HepG2 (cell line): ENCODE results near the gene ZBP1. TPM values are rescaled to one million over a fixed set of nuclear protein-coding genes. Genes with fewer than 3 reads are reported as not detected.
A peak's percentile ranks its signal among the peaks of the same experiment; 100 is the strongest.

Source experiments
- AKAP8 ChIP-seq: sonication (generic); formaldehyde crosslinking; IDR thresholded peaks from 2 replicates; pipeline ENCODE4 v1.5.1; 2020; ENCODE audit warnings: mild to moderate bottlenecking, missing genetic modification reagents
- ATRX ChIP-seq: sonication (generic); formaldehyde crosslinking; IDR thresholded peaks from 2 replicates; pipeline ENCODE4 v1.4.0; 2020; ENCODE audit warnings: missing genetic modification reagents, borderline replicate concordance
- CBFB ChIP-seq: sonication (generic); formaldehyde crosslinking; IDR thresholded peaks from 2 replicates; pipeline ENCODE4 v1.4.0; 2020; ENCODE audit warnings: missing genetic modification reagents
- CCAR2 ChIP-seq: fragments of 200-400 bp; formaldehyde crosslinking; optimal IDR thresholded peaks from 2 replicates; pipeline ENCODE3; 2018; ENCODE audit warnings: low read depth, mild to moderate bottlenecking, low read length, moderate library complexity
- E2F1 ChIP-seq: sonication (generic); formaldehyde crosslinking; IDR thresholded peaks from 2 replicates; pipeline ENCODE4 v1.5.0; 2020; ENCODE audit warnings: missing genetic modification reagents
- ELF4 ChIP-seq: sonication (generic); formaldehyde crosslinking; IDR thresholded peaks from 2 replicates; pipeline ENCODE4 v1.5.0; 2020; ENCODE audit warnings: missing genetic modification reagents, mild to moderate bottlenecking, moderate library complexity, borderline replicate concordance
- HNF4G ChIP-seq, 2 experiments: sonication (generic) in 1 of 2; formaldehyde crosslinking in 1 of 2; IDR thresholded peaks; 2 replicates each; pipeline versions ENCODE4 v1.4.0 to v1.6.1; 2011 to 2020; ENCODE audit warnings: borderline replicate concordance in 2 of 2, low read depth in 2 of 2, mild to moderate bottlenecking in 2 of 2, low read length in 1 of 2, missing genetic modification reagents in 1 of 2, moderate library complexity in 1 of 2
- MEIS1 ChIP-seq: sonication (generic); formaldehyde crosslinking; IDR thresholded peaks from 2 replicates; pipeline ENCODE4 v1.9.0; 2021; ENCODE audit warnings: mild to moderate bottlenecking, missing genetic modification reagents, moderate library complexity, borderline replicate concordance
- SIX4 ChIP-seq: sonication (generic); formaldehyde crosslinking; IDR thresholded peaks from 2 replicates; pipeline ENCODE4 v1.4.0; 2020; ENCODE audit warnings: missing genetic modification reagents
- ZBTB21 ChIP-seq: sonication (generic); formaldehyde crosslinking; IDR thresholded peaks from 2 replicates; pipeline ENCODE4 v1.4.0; 2020; ENCODE audit warnings: missing genetic modification reagents
- ZBTB7A ChIP-seq: sonication (generic); formaldehyde crosslinking; IDR thresholded peaks from 2 replicates; pipeline ENCODE4 v1.8.0; 2022; ENCODE audit warnings: mild to moderate bottlenecking, missing genetic modification reagents
- ZMAT3 ChIP-seq: sonication (generic); formaldehyde crosslinking; conservative IDR thresholded peaks from 2 replicates; pipeline ENCODE4 v1.7.0; 2021; ENCODE audit warnings: missing genetic modification reagents
- ZNF160 ChIP-seq: sonication (generic); formaldehyde crosslinking; IDR thresholded peaks from 2 replicates; pipeline ENCODE4 v1.8.0; 2022; ENCODE audit warnings: mild to moderate bottlenecking, inconsistent platforms, missing genetic modification reagents
- ZNF570 ChIP-seq: sonication (generic); formaldehyde crosslinking; IDR thresholded peaks from 2 replicates; pipeline ENCODE4 v1.4.0; 2020; ENCODE audit warnings: mild to moderate bottlenecking, missing genetic modification reagents, borderline replicate concordance
- ZZZ3 ChIP-seq: sonication (generic); formaldehyde crosslinking; IDR thresholded peaks from 2 replicates; pipeline ENCODE4 v1.4.0; 2020; ENCODE audit warnings: missing genetic modification reagents, mild to moderate bottlenecking, borderline replicate concordance
- polyA plus RNA-seq, 8 experiments: library from polyadenylated mRNA; depleted of rRNA in 3 of 8; stranded (reverse) in 7 of 8; unstranded in 1 of 8; fragments of >200 nt; fragmentation: Illumina TruSeq in 4 of 8; extraction: Trizol in 4 of 8; gene quantifications; 2 replicates each; pipeline versions ENCODE4 v1.2.1 to v1.2.3, GENCODE V29; 2011 to 2016; ENCODE audit warnings: low read depth in 4 of 8, missing spikeins in 1 of 8, mixed read lengths in 1 of 8; ENCODE audit not compliant: insufficient read depth in 1 of 8
- total RNA-seq, 5 experiments: library from RNA; depleted of rRNA; stranded (reverse); fragments of >200 nt; fragmentation: Illumina TruSeq; extraction: Trizol; gene quantifications; 2 replicates each; pipeline ENCODE4 v1.2.3, GENCODE V29; 2016; ENCODE audit warnings: low read depth in 1 of 5
- TF ChIP-seq, protein P1 (sequence below): sonication (generic); formaldehyde crosslinking; IDR thresholded peaks from 2 replicates; pipeline ENCODE4 v1.4.0; 2020; ENCODE audit warnings: mild to moderate bottlenecking, missing genetic modification reagents
- TF ChIP-seq, protein P2 (sequence below): sonication (generic); formaldehyde crosslinking; IDR thresholded peaks from 2 replicates; pipeline ENCODE4 v1.4.0; 2020; ENCODE audit warnings: mild to moderate bottlenecking, missing genetic modification reagents, borderline replicate concordance
- TF ChIP-seq, protein P3 (sequence below): sonication (generic); formaldehyde crosslinking; IDR thresholded peaks from 2 replicates; pipeline ENCODE4 v1.4.0; 2020; ENCODE audit warnings: mild to moderate bottlenecking, missing genetic modification reagents

The ZBP1 gene
- total and polyA plus RNA-seq, 2 of the 13 experiments (the other 11 are each of a cell fraction or from before 2014, with no cell fraction given), result not detected

DNA sequence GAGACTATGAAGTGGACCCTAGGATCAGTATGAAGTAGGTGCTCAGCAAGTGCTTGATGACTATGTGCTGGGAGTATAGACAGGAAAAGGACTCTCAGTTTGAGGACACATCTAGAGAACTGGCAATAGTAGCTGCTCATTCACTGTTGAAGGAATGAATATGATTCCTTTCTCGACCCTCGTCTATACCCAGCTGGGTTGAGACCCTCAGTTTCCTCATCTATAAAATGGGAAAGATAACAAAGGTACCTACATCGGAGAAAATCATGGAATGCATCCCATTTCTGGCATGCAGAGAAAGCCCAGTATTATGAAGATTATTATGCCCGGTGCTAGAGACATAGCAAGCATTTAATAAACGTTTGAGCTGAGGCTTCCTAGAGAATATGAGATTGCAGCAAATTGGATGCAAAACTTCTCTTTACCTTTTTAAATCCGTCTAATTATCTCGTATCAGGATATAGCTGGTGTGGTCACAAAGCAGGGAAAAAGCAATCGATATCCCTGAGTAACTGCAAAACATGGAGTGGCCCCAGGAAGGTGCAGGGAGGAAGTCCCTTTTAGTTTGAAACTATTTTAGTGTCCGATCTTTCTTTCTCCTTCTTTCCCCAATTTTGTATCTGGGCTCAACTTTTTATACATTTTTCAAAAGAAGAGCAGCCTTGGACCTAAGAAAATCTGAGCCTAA is 62.2 kb downstream of the ZBP1 start (continued):
- TF ChIP-seq MEIS1 (CRISPR knock-in tag) (no peak), AKAP8 (CRISPR knock-in tag) (no peak), ELF4 (CRISPR knock-in tag) (no peak), ZNF160 (CRISPR knock-in tag) (0 out of 2 replicates have a peak, but pooled peaks have one; percentile 23), ATRX (no peak), ZBTB7A (CRISPR knock-in tag) (peak; percentile 11; the same call in 1 of the 2 replicates), CCAR2 (no peak), ZNF570 (CRISPR knock-in tag) (no peak), ZMAT3 (no peak), E2F1 (no peak), HNF4G (IDR thresholded peaks at IDR 0.05; ENCODE audit: borderline replicate concordance, low read depth, low read length) (no peak), HNF4G (CRISPR knock-in tag; IDR thresholded peaks at IDR 0.05; ENCODE audit: borderline replicate concordance, low read depth) (no peak), ZZZ3 (CRISPR knock-in tag) (no peak), SIX4 (CRISPR knock-in tag) (no peak), CBFB (CRISPR knock-in tag) (no peak), ZBTB21 (CRISPR knock-in tag) (no peak)
- TF ChIP-seq, protein P1, sequence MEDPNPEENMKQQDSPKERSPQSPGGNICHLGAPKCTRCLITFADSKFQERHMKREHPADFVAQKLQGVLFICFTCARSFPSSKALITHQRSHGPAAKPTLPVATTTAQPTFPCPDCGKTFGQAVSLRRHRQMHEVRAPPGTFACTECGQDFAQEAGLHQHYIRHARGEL (CRISPR knock-in tag), result no peak
- TF ChIP-seq, protein P2, sequence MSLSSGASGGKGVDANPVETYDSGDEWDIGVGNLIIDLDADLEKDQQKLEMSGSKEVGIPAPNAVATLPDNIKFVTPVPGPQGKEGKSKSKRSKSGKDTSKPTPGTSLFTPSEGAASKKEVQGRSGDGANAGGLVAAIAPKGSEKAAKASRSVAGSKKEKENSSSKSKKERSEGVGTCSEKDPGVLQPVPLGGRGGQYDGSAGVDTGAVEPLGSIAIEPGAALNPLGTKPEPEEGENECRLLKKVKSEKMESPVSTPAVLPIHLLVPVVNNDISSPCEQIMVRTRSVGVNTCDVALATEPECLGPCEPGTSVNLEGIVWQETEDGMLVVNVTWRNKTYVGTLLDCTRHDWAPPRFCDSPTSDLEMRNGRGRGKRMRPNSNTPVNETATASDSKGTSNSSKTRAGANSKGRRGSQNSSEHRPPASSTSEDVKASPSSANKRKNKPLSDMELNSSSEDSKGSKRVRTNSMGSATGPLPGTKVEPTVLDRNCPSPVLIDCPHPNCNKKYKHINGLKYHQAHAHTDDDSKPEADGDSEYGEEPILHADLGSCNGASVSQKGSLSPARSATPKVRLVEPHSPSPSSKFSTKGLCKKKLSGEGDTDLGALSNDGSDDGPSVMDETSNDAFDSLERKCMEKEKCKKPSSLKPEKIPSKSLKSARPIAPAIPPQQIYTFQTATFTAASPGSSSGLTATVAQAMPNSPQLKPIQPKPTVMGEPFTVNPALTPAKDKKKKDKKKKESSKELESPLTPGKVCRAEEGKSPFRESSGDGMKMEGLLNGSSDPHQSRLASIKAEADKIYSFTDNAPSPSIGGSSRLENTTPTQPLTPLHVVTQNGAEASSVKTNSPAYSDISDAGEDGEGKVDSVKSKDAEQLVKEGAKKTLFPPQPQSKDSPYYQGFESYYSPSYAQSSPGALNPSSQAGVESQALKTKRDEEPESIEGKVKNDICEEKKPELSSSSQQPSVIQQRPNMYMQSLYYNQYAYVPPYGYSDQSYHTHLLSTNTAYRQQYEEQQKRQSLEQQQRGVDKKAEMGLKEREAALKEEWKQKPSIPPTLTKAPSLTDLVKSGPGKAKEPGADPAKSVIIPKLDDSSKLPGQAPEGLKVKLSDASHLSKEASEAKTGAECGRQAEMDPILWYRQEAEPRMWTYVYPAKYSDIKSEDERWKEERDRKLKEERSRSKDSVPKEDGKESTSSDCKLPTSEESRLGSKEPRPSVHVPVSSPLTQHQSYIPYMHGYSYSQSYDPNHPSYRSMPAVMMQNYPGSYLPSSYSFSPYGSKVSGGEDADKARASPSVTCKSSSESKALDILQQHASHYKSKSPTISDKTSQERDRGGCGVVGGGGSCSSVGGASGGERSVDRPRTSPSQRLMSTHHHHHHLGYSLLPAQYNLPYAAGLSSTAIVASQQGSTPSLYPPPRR, result no peak
- TF ChIP-seq, protein P3, sequence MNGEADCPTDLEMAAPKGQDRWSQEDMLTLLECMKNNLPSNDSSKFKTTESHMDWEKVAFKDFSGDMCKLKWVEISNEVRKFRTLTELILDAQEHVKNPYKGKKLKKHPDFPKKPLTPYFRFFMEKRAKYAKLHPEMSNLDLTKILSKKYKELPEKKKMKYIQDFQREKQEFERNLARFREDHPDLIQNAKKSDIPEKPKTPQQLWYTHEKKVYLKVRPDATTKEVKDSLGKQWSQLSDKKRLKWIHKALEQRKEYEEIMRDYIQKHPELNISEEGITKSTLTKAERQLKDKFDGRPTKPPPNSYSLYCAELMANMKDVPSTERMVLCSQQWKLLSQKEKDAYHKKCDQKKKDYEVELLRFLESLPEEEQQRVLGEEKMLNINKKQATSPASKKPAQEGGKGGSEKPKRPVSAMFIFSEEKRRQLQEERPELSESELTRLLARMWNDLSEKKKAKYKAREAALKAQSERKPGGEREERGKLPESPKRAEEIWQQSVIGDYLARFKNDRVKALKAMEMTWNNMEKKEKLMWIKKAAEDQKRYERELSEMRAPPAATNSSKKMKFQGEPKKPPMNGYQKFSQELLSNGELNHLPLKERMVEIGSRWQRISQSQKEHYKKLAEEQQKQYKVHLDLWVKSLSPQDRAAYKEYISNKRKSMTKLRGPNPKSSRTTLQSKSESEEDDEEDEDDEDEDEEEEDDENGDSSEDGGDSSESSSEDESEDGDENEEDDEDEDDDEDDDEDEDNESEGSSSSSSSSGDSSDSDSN, result no peak
